ENCODE results near the gene SLC10A7.

SLC10A7 gene

GRCh38 chr4:146343776-146344175, 178.0 kb downstream of the SLC10A7 start:
- Histone ChIP-seq H3K27ac (no peak overlapping the region), H3K4me2 (no peak overlapping the region)
- no peak for TF ChIP-seq Cebpa-rat (IDR thresholded peaks at IDR 0.05)

GRCh38 chr4:146343199-146343598, 178.5 kb downstream of the SLC10A7 start:
- no peak overlapping the region for H3K9ac ChIP-seq
- H3K27ac ChIP-seq: no peak overlapping the region
- H3K4me2 ChIP-seq: peak overlapping the region in 8 of 11 experiments; percentile 3 to 49 (median 26); a peak in 9 of 22 replicates
- no peaks in the 10 kb centered on the region for H3K9me3 ChIP-seq (replicated peaks in 1 of 11)
- no peaks in the 10 kb centered on the region; a peak in 2 of 22 replicates for H4K20me1 ChIP-seq
- H3K36me3 ChIP-seq: no peaks in the 10 kb centered on the region
- H3K4me3 ChIP-seq: no peak overlapping the region
- peaks cover 4 to 20% (median 8%) of the 10 kb centered on the region in 10 experiments; a peak in 19 of 20 replicates for H3K4me1 ChIP-seq
- TF ChIP-seq Cebpa-rat (IDR thresholded peaks at IDR 0.05): no peak
- H3K27me3 ChIP-seq: no peaks in the 10 kb centered on the region

More at GRCh38 chr4:146343776-146344175, 178.0 kb downstream of the SLC10A7 start:
- Histone ChIP-seq H3K9ac (no peak overlapping the region), H3K27me3 (no peaks in the 10 kb centered on the region), H4K20me1 (no peaks in the 10 kb centered on the region; a peak in 2 of 22 replicates), H3K4me3 (no peak overlapping the region), H3K9me3 (replicated peaks in 1 of 11) (no peaks in the 10 kb centered on the region), H3K36me3 (no peaks in the 10 kb centered on the region), H3K4me1 (peaks cover 4 to 21% (median 8%) of the 10 kb centered on the region in 10 experiments; a peak in 19 of 20 replicates)

- Histone ChIP-seq H3K27me3 (no peaks in the 10 kb centered on the region), H4K20me1 (no peaks in the 10 kb centered on the region; a peak in 2 of 22 replicates), H3K27ac (no peak overlapping the region), H3K9ac (no peak overlapping the region), H3K36me3 (no peaks in the 10 kb centered on the region), H3K9me3 (replicated peaks in 1 of 11) (no peaks in the 10 kb centered on the region), H3K4me3 (no peak overlapping the region), H3K4me1 (peaks cover 4 to 15% (median 8%) of the 10 kb centered on the region in 10 experiments; a peak in 19 of 20 replicates), H3K4me2 (peak overlapping the region in 8 of 11 experiments; percentile 3 to 49 (median 26); a peak in 8 of 22 replicates)
- no peak for TF ChIP-seq Cebpa-rat (IDR thresholded peaks at IDR 0.05)
Observed at GRCh38 chr4:146342600-146343192, 179.0 kb downstream of the SLC10A7 start.

- no peak for TF ChIP-seq Cebpa-rat (IDR thresholded peaks at IDR 0.05)
Observed at GRCh38 chr4:146340798-146341197, 180.9 kb downstream of the SLC10A7 start.

GRCh38 chr4:146338512-146338911, 183.2 kb downstream of the SLC10A7 start:
- Histone ChIP-seq H3K9ac (no peak overlapping the region), H3K4me2 (no peak overlapping the region)

More at GRCh38 chr4:146340798-146341197, 180.9 kb downstream of the SLC10A7 start:
- H3K36me3 ChIP-seq: no peaks in the 10 kb centered on the region
- H4K20me1 ChIP-seq: no peaks in the 10 kb centered on the region; a peak in 2 of 22 replicates
- no peak overlapping the region for H3K4me3 ChIP-seq
- H3K4me1 ChIP-seq: peaks cover 4 to 14% (median 8%) of the 10 kb centered on the region in 10 experiments; a peak in 19 of 20 replicates
- H3K4me2 ChIP-seq: no peak overlapping the region
- no peak overlapping the region for H3K27ac ChIP-seq
- H3K27me3 ChIP-seq: no peaks in the 10 kb centered on the region
- H3K9ac ChIP-seq: no peak overlapping the region
- no peaks in the 10 kb centered on the region for H3K9me3 ChIP-seq (replicated peaks in 1 of 11)

GRCh38 chr4:146336410-146336807, 185.3 kb downstream of the SLC10A7 start:
- H3K36me3 ChIP-seq: no peaks in the 10 kb centered on the region
- no peaks in the 10 kb centered on the region for H3K9me3 ChIP-seq (replicated peaks in 1 of 11)
- no peak overlapping the region for H3K4me2 ChIP-seq
- no peaks in the 10 kb centered on the region for H4K20me1 ChIP-seq
- no peak overlapping the region for H3K27ac ChIP-seq
- no peak for TF ChIP-seq Cebpa-rat (IDR thresholded peaks at IDR 0.05)
- no peak overlapping the region for H3K9ac ChIP-seq
- H3K27me3 ChIP-seq: no peaks in the 10 kb centered on the region
- H3K4me3 ChIP-seq: no peak overlapping the region
- peaks cover 8 to 24% (median 9%) of the 10 kb centered on the region in 10 experiments; a peak in 19 of 20 replicates for H3K4me1 ChIP-seq

More at GRCh38 chr4:146338512-146338911, 183.2 kb downstream of the SLC10A7 start:
- Histone ChIP-seq H3K9me3 (replicated peaks in 1 of 11) (no peaks in the 10 kb centered on the region), H3K4me3 (no peak overlapping the region), H3K4me1 (peaks cover 13 to 27% (median 15%) of the 10 kb centered on the region in 10 experiments), H3K27ac (no peak overlapping the region), H3K36me3 (no peaks in the 10 kb centered on the region), H3K27me3 (no peaks in the 10 kb centered on the region), H4K20me1 (no peaks in the 10 kb centered on the region)
- no peak for TF ChIP-seq Cebpa-rat (IDR thresholded peaks at IDR 0.05)

GRCh38 chr4:146335763-146336409, 185.9 kb downstream of the SLC10A7 start:
- Histone ChIP-seq H3K9me3 (replicated peaks in 1 of 11) (no peaks in the 10 kb centered on the region), H3K4me2 (no peak overlapping the region), H3K4me3 (no peak overlapping the region), H3K9ac (no peak overlapping the region), H4K20me1 (no peaks in the 10 kb centered on the region), H3K36me3 (no peaks in the 10 kb centered on the region), H3K4me1 (peaks cover 8 to 30% (median 9%) of the 10 kb centered on the region in 10 experiments; a peak in 19 of 20 replicates), H3K27ac (no peak overlapping the region), H3K27me3 (no peaks in the 10 kb centered on the region)
- no peak for TF ChIP-seq Cebpa-rat (IDR thresholded peaks at IDR 0.05)

- Histone ChIP-seq H3K9ac (no peak overlapping the region), H3K4me1 (peaks cover 8 to 39% (median 13%) of the 10 kb centered on the region in 10 experiments; a peak in 19 of 20 replicates), H4K20me1 (no peaks in the 10 kb centered on the region), H3K9me3 (replicated peaks in 1 of 11) (no peaks in the 10 kb centered on the region), H3K36me3 (no peaks in the 10 kb centered on the region), H3K4me3 (no peak overlapping the region), H3K4me2 (no peak overlapping the region), H3K27ac (no peak overlapping the region), H3K27me3 (no peaks in the 10 kb centered on the region)
- TF ChIP-seq Cebpa-rat (IDR thresholded peaks at IDR 0.05): no peak
Observed at GRCh38 chr4:146334862-146335449, 186.8 kb downstream of the SLC10A7 start.

GRCh38 chr4:146333895-146334262, 187.9 kb downstream of the SLC10A7 start:
- Histone ChIP-seq H3K4me1 (peaks cover 8 to 50% (median 13%) of the 10 kb centered on the region in 10 experiments; a peak in 19 of 20 replicates), H3K9me3 (replicated peaks in 1 of 11) (no peaks in the 10 kb centered on the region), H4K20me1 (no peaks in the 10 kb centered on the region), H3K9ac (peak overlapping the region in 3 of 11 experiments; percentile 26 to 42 (median 38); a peak in 3 of 22 replicates), H3K4me2 (peak overlapping the region; percentile 16 to 82 (median 49); a peak in 19 of 22 replicates), H3K27me3 (no peaks in the 10 kb centered on the region), H3K27ac (peak overlapping the region in 2 of 11 experiments; percentile 1 to 11; a peak in 2 of 22 replicates), H3K36me3 (no peaks in the 10 kb centered on the region), H3K4me3 (peak overlapping the region in 2 of 10 experiments; percentile 24 to 25; a peak in 3 of 20 replicates)
- no peak for TF ChIP-seq Cebpa-rat (IDR thresholded peaks at IDR 0.05)
